Measurements from ENCODE around the gene IMPA2. TPM values are rescaled to one million over a fixed set of nuclear protein-coding genes. Genes with fewer than 3 reads are reported as not detected.

Gene IMPA2
- total RNA-seq, 1 donor from 2014 or later, result 58.2 TPM

GRCh38 chr18:11990539-11990938 lies 9.2 kb downstream of the IMPA2 start:
- peak; percentile 66 for DNase-seq

- no peak for DNase-seq
Measured at GRCh38 chr18:11991021-11991795, 9.9 kb downstream of the IMPA2 start.

GRCh38 chr18:11992096-11992790 lies 10.9 kb downstream of the IMPA2 start:
- DNase-seq, result no peak

GRCh38 chr18:11993264-11993916 lies 12.1 kb downstream of the IMPA2 start:
- no peak for DNase-seq

GRCh38 chr18:11994336-11994702 lies 13.0 kb downstream of the IMPA2 start:
- no peak for DNase-seq

GRCh38 chr18:11994703-11995444 lies 13.6 kb downstream of the IMPA2 start:
- no peak for DNase-seq

GRCh38 chr18:11995445-11996189 lies 14.3 kb downstream of the IMPA2 start:
- DNase-seq, result peak; percentile 78

- DNase-seq, result no peak
Measured at GRCh38 chr18:11996190-11996754, 15.0 kb downstream of the IMPA2 start.

GRCh38 chr18:11996907-11997306 lies 15.6 kb downstream of the IMPA2 start:
- DNase-seq, result no peak

- DNase-seq, result no peak
Measured at GRCh38 chr18:11997466-11997865, 16.2 kb downstream of the IMPA2 start.

GRCh38 chr18:11998193-11998592 lies 16.9 kb downstream of the IMPA2 start:
- DNase-seq, result peak; percentile 90

- DNase-seq, result no peak
Measured at GRCh38 chr18:11999429-11999828, 18.1 kb downstream of the IMPA2 start.

- DNase-seq, result no peak
Measured at GRCh38 chr18:12000072-12000659, 18.9 kb downstream of the IMPA2 start.

GRCh38 chr18:12001421-12001820 lies 20.1 kb downstream of the IMPA2 start:
- DNase-seq, result no peak

GRCh38 chr18:12003894-12004293 lies 22.6 kb downstream of the IMPA2 start:
- DNase-seq, result no peak

GRCh38 chr18:12005538-12006487 lies 24.5 kb downstream of the IMPA2 start:
- no peak for DNase-seq

- DNase-seq, result no peak
Measured at GRCh38 chr18:12006488-12006840, 25.2 kb downstream of the IMPA2 start.

- DNase-seq, result no peak
Measured at GRCh38 chr18:12007063-12007462, 25.8 kb downstream of the IMPA2 start.

- no peak for DNase-seq
Measured at GRCh38 chr18:12008181-12008767, 27.0 kb downstream of the IMPA2 start.

Data from tongue (tissue), 2 donors.